Loucy (cell line): ENCODE data around the gene TAF1A.

Experiments used
- H2AFZ ChIP-seq: fragments of 200-600 bp; sonication (generic); 2 replicates; pipeline ENCODE4 v1.6.0; 2016; ENCODE audit warnings: antibody characterized with exemption, mild to moderate bottlenecking, low read length, moderate library complexity
- H3F3A ChIP-seq: fragments of 200-600 bp; 2 replicates; pipeline ENCODE4 v1.6.0; 2016; ENCODE audit warnings: antibody characterized with exemption, low read depth, mild to moderate bottlenecking
- H3K27me3 ChIP-seq: fragments of 200-600 bp; sonication (generic); 2 replicates; pipeline ENCODE4 v1.6.1; 2014; ENCODE audit warnings: low read length, mild to moderate bottlenecking; ENCODE audit not compliant: insufficient read depth, poor library complexity, severe bottlenecking
- H3K36me3 ChIP-seq: fragments of 200-600 bp; sonication (generic); 2 replicates; pipeline ENCODE4 v1.6.1; 2016; ENCODE audit warnings: low read length; ENCODE audit not compliant: insufficient read depth
- H3K4me1 ChIP-seq: fragments of 200-600 bp; sonication (generic); 2 replicates; pipeline ENCODE4 v1.5.1; 2014; ENCODE audit warnings: low read length, mild to moderate bottlenecking; ENCODE audit not compliant: insufficient read depth, poor library complexity, severe bottlenecking
- H3K4me2 ChIP-seq: fragments of 200-600 bp; sonication (generic); 2 replicates; pipeline ENCODE4 v1.6.0; 2014; ENCODE audit warnings: antibody characterized with exemption, low read length, low read depth, mild to moderate bottlenecking; ENCODE audit not compliant: poor library complexity, severe bottlenecking
- H3K4me3 ChIP-seq: fragments of 200-600 bp; sonication (generic); 2 replicates; pipeline ENCODE4 v1.5.1; 2014; ENCODE audit warnings: low read length, mild to moderate bottlenecking, mixed read lengths; ENCODE audit not compliant: poor library complexity, severe bottlenecking
- H3K79me2 ChIP-seq: fragments of 200-600 bp; sonication (generic); 2 replicates; pipeline ENCODE4 v1.6.1; 2014; ENCODE audit warnings: low read length; ENCODE audit not compliant: insufficient read depth
- H3K9ac ChIP-seq: fragments of 200-600 bp; sonication (generic); 2 replicates; pipeline ENCODE4 v1.6.0; 2014; ENCODE audit warnings: mild to moderate bottlenecking, low read depth, low read length, moderate library complexity; ENCODE audit not compliant: poor library complexity, severe bottlenecking
- H3K9me2 ChIP-seq: fragments of 200-600 bp; sonication (generic); replicated peaks from 2 replicates; pipeline ENCODE4 v1.6.1; 2016; ENCODE audit warnings: low read depth, low read length, mixed read lengths
- H3K9me3 ChIP-seq: fragments of 200-600 bp; sonication (generic); 2 replicates; pipeline ENCODE4 v1.6.1; 2014; ENCODE audit warnings: mild to moderate bottlenecking, antibody characterized with exemption, low read length, low read depth; ENCODE audit not compliant: insufficient read depth
- H4K20me1 ChIP-seq: fragments of 200-600 bp; sonication (generic); 2 replicates; pipeline ENCODE4 v1.6.0; 2014; ENCODE audit warnings: antibody characterized with exemption, low read length, mild to moderate bottlenecking; ENCODE audit not compliant: insufficient read depth, poor library complexity, severe bottlenecking
- EZH2phosphoT487 ChIP-seq: fragments of 200-600 bp; IDR thresholded peaks from 2 replicates; pipeline ENCODE4 v1.6.1; 2018; ENCODE audit warnings: antibody characterized with exemption, mild to moderate bottlenecking, moderate library complexity, borderline replicate concordance
- TF ChIP-seq, protein P1 (sequence below): fragments of 200-600 bp; sonication (generic); conservative IDR thresholded peaks from 2 replicates; pipeline ENCODE4 v1.5.1; 2014; ENCODE audit warnings: mild to moderate bottlenecking, antibody characterized with exemption, low read length

TAF1A gene

DNA sequence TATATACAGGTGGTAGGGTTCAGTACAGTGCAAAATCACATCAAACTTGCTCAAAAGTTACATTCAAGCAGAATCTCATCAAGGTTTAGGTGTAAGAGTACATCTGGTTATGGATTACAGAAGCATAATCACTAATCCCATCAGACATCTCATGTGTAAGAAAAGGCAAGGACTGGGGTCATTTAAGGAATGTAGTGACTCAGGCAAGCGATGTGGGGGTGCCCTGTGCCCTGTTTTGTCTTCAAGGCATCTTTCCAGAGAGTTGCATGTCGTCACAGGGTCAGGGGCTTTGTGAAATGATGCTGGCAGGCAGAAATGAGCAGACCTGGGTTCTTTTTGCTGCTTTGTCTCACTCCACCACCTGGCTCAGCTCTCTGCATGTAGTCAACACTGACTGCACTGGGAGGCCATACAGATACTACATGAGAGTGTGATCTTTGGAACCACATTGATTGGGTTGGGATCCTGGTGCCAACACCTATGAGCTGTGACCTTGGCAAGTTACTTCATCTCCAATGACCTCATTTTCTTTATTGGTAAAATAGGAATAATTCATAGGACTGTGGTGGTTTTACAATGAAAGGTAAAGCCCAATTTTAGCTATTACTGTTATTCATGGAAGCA is 33.6 kb downstream of the TAF1A start:
- Histone ChIP-seq H3K79me2 (no peaks in the 10 kb centered on the region), H3K4me3 (no peak overlapping the region), H4K20me1 (no peaks in the 10 kb centered on the region), H3K4me1 (no peaks in the 10 kb centered on the region), H3K9me2 (no peaks in the 10 kb centered on the region), H3K36me3 (peaks cover 43% of the 10 kb centered on the region), H3K9ac (no peak overlapping the region), H3K9me3 (no peaks in the 10 kb centered on the region), H3K27me3 (no peaks in the 10 kb centered on the region), H3K4me2 (no peak overlapping the region), H2AFZ (no peak overlapping the region), H3F3A (no peaks in the 10 kb centered on the region)
- TF ChIP-seq, protein P1, sequence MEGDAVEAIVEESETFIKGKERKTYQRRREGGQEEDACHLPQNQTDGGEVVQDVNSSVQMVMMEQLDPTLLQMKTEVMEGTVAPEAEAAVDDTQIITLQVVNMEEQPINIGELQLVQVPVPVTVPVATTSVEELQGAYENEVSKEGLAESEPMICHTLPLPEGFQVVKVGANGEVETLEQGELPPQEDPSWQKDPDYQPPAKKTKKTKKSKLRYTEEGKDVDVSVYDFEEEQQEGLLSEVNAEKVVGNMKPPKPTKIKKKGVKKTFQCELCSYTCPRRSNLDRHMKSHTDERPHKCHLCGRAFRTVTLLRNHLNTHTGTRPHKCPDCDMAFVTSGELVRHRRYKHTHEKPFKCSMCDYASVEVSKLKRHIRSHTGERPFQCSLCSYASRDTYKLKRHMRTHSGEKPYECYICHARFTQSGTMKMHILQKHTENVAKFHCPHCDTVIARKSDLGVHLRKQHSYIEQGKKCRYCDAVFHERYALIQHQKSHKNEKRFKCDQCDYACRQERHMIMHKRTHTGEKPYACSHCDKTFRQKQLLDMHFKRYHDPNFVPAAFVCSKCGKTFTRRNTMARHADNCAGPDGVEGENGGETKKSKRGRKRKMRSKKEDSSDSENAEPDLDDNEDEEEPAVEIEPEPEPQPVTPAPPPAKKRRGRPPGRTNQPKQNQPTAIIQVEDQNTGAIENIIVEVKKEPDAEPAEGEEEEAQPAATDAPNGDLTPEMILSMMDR, result no peak
- no peak for TF ChIP-seq EZH2phosphoT487

DNA sequence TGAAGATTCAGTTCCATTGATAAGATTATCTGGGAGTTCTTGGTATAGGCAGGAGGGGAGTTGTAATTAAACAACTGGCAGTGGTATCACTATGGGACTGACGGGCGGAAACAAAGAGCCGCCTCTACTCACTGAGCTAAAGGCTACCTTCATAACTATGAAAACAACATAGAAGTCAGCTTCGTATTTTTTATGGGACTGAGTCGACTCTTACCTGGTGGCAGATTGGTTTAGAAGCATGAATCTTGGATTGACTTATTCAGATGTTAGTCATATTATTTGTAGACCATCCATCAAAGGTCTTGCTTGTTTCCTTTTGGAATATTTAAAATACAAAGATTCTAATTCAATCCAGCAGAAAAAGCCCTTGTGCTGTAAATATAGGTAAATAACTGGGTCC is 35.6 kb downstream of the TAF1A start:
- no peak overlapping the region for H3K9ac ChIP-seq
- peaks cover 25% of the 10 kb centered on the region; the same call in 1 of the 2 replicates for H3K36me3 ChIP-seq
- H3K4me1 ChIP-seq, result no peaks in the 10 kb centered on the region
- no peaks in the 10 kb centered on the region for H3K79me2 ChIP-seq
- no peak overlapping the region for H2AFZ ChIP-seq
- H3K27me3 ChIP-seq, result no peaks in the 10 kb centered on the region
- H3F3A ChIP-seq, result no peaks in the 10 kb centered on the region
- H3K4me2 ChIP-seq, result no peak overlapping the region
- no peak for TF ChIP-seq EZH2phosphoT487
- TF ChIP-seq, protein P1, result no peak
- H3K4me3 ChIP-seq, result no peak overlapping the region
- no peaks in the 10 kb centered on the region for H3K9me2 ChIP-seq
- no peaks in the 10 kb centered on the region for H4K20me1 ChIP-seq
- H3K9me3 ChIP-seq, result no peaks in the 10 kb centered on the region

DNA sequence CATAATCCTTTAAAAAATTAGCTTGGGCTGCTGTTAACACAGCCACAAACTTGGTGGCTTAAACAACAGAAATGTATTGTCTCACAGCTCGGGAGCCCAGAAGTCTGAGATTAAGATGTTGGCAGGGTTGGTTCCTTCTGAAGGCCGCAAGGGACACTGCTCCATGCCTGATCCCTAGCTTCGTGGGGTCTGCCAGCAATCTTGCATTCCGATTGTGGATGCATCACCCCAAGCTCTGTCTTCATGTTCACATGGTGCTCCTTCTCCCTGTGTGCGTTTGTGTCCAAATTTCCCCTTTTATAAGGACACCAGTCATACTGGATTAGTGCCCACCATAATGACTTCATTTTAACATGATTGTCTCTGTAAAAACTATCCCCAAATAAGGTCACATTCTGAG is 36.9 kb downstream of the TAF1A start:
- H3K4me3 ChIP-seq, result no peak overlapping the region
- no peaks in the 10 kb centered on the region for H3K9me2 ChIP-seq
- H3K4me1 ChIP-seq, result no peaks in the 10 kb centered on the region
- no peaks in the 10 kb centered on the region for H3K27me3 ChIP-seq
- no peaks in the 10 kb centered on the region for H3K9me3 ChIP-seq
- no peak overlapping the region for H3K9ac ChIP-seq
- TF ChIP-seq EZH2phosphoT487, result no peak
- TF ChIP-seq, protein P1, result no peak
- H2AFZ ChIP-seq, result no peak overlapping the region
- H3K36me3 ChIP-seq, result peaks cover 19% of the 10 kb centered on the region; the same call in 1 of the 2 replicates
- H3K79me2 ChIP-seq, result no peaks in the 10 kb centered on the region
- no peaks in the 10 kb centered on the region for H4K20me1 ChIP-seq
- H3K4me2 ChIP-seq, result no peak overlapping the region
- H3F3A ChIP-seq, result no peaks in the 10 kb centered on the region
